ENCODE measurements around the gene GPS1. TPM values are rescaled to one million over a fixed set of nuclear protein-coding genes. Genes with fewer than 3 reads are reported as not detected.
A peak's percentile ranks its signal among the peaks of the same experiment; 100 is the strongest.

GPS1 gene
- total and polyA plus RNA-seq, 4 experiments from 2014 or later: 85.1 to 148 (median 114) TPM

DNA sequence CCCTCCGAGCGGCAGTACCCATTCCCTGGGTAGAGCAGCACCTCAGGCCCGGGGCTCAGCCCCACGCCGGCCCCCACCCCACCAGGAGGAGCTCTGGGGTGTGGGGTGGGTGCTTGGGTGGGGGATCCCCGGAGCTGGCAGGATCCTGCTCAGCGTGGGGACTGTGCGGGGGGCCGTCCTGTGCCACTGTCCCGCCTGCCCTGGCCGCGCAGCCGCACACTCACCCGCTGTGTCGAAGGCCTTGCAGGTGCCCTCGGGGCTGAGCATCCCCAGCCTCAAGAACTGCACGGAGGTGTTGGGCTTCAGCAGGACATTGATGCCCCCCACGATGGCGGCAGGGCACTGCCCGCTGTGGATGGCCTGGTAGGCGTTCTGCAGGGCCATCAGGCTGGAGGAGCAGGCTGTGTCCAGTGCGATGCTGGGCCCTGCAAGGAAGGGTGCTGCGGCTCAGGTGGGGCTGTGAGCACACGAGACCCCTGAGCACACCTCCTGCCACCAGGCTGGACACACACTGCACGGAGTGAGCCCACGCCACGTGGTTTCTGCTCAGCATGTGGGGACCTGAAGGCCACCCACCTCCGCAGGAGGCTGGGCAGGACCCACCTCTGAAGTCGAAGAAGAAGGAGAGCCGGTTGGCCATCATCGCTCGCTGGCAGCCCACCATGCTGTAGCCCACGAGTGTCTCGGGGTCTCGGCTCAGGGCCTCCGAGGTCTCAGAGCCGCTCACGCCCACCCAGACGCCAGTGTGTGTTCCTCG, 41.5 kb downstream of the GPS1 start:
- H3K27ac ChIP-seq (ENCODE audit: low read depth, low read length): no peak overlapping the region
- peaks cover 0 to 11% (median under 1%) of the 10 kb centered on the region in 4 donors for H3K4me1 Mint-ChIP-seq
- intact Hi-C loops (cut with micrococcal nuclease): no loop called here
- H3K27me3 Mint-ChIP-seq: no peaks in the 10 kb centered on the region
- no peaks in the 10 kb centered on the region for H3K9me3 ChIP-seq (ENCODE audit: control insufficient read depth in 1 of 2, low read length in 2 of 2)
- H3K4me3 Mint-ChIP-seq: no peak overlapping the region
- no peaks in the 10 kb centered on the region for H3K27me3 ChIP-seq (ENCODE audit: insufficient read depth, low read length)
- no peaks in the 10 kb centered on the region for H3K9me3 Mint-ChIP-seq
- H3K4me3 ChIP-seq (ENCODE audit: low read length in 2 of 2): no peak overlapping the region
- ChIA-PET CTCF (ENCODE audit: partially characterized antibody) (no interaction called here), POLR2A (ENCODE audit: partially characterized antibody) (no interaction called here)
- no peak for DNase-seq
- peaks cover 3 to 15% of the 10 kb centered on the region in 2 donors for H3K36me3 Mint-ChIP-seq
- H3K27ac Mint-ChIP-seq: no peak overlapping the region
- H3K36me3 ChIP-seq (ENCODE audit: insufficient read depth, low read length): peaks cover 36% of the 10 kb centered on the region
- peaks cover 11% of the 10 kb centered on the region for H3K4me1 ChIP-seq (ENCODE audit: insufficient read depth, low read length)

GRCh38 chr17:82094931-82095776, 43.5 kb downstream of the GPS1 start:
- H3K4me1 Mint-ChIP-seq: peaks cover 0 to 20% (median 2%) of the 10 kb centered on the region in 4 donors
- POLR2A ChIA-PET (ENCODE audit: partially characterized antibody): interaction anchor here (1.5 kb wide), 1 partner anchor 11 kb away, joined by 5 read pairs; no protein-coding TSS in a partner anchor
- H3K4me1 ChIP-seq (ENCODE audit: insufficient read depth, low read length): peaks cover 20% of the 10 kb centered on the region
- H3K9me3 ChIP-seq (ENCODE audit: control insufficient read depth in 1 of 2, low read length in 2 of 2): no peaks in the 10 kb centered on the region
- no peak overlapping the region for H3K4me3 ChIP-seq (ENCODE audit: low read length in 2 of 2)
- CTCF ChIA-PET (ENCODE audit: partially characterized antibody): interaction anchor here (1.0 kb wide), 1 partner anchor 65 kb away, joined by 3 read pairs; no protein-coding TSS in a partner anchor
- H3K27ac Mint-ChIP-seq: no peak overlapping the region
- peaks cover 23% of the 10 kb centered on the region for H3K36me3 ChIP-seq (ENCODE audit: insufficient read depth, low read length)
- H3K9me3 Mint-ChIP-seq: no peaks in the 10 kb centered on the region
- H3K36me3 Mint-ChIP-seq: peaks cover 3 to 7% of the 10 kb centered on the region in 2 donors
- H3K27ac ChIP-seq (ENCODE audit: low read depth, low read length): no peak overlapping the region
- peak in 1 of 5 donors; percentile 30 for DNase-seq
- H3K27me3 Mint-ChIP-seq: no peaks in the 10 kb centered on the region
- no peaks in the 10 kb centered on the region for H3K27me3 ChIP-seq (ENCODE audit: insufficient read depth, low read length)
- intact Hi-C loops (cut with micrococcal nuclease): loop anchor here (5.0 kb wide), 3 partner anchors 43 to 413 kb away; partner anchors contain the start of genes ARL16, CENPX, GPS1 and HGS
- H3K4me3 Mint-ChIP-seq: peak overlapping the region in 2 of 8 donors; percentile 42 to 59

GRCh38 chr17:82095777-82096708, 44.3 kb downstream of the GPS1 start:
- H3K27me3 Mint-ChIP-seq: no peaks in the 10 kb centered on the region
- H3K9me3 Mint-ChIP-seq: no peaks in the 10 kb centered on the region
- Histone ChIP-seq H3K4me1 (ENCODE audit: insufficient read depth, low read length) (peaks cover 20% of the 10 kb centered on the region), H3K27ac (ENCODE audit: low read depth, low read length) (no peak overlapping the region), H3K9me3 (ENCODE audit: control insufficient read depth in 1 of 2, low read length in 2 of 2) (no peaks in the 10 kb centered on the region), H3K4me3 (ENCODE audit: low read length in 2 of 2) (no peak overlapping the region), H3K36me3 (ENCODE audit: insufficient read depth, low read length) (peaks cover 14% of the 10 kb centered on the region), H3K27me3 (ENCODE audit: insufficient read depth, low read length) (no peaks in the 10 kb centered on the region)
- no peak overlapping the region for H3K27ac Mint-ChIP-seq
- H3K4me3 Mint-ChIP-seq: peak overlapping the region in 6 of 8 donors; percentile 21 to 59 (median 57)
- intact Hi-C loops (cut with micrococcal nuclease): loop anchor here (5.0 kb wide), 3 partner anchors 44 to 414 kb away; partner anchors contain the start of genes ARL16, CENPX, GPS1 and HGS
- peaks cover 3 to 7% of the 10 kb centered on the region in 2 donors for H3K36me3 Mint-ChIP-seq
- DNase-seq: peak in 1 of 5 donors; percentile 32
- POLR2A ChIA-PET (ENCODE audit: partially characterized antibody): interaction anchor here (1.5 kb wide), 2 partner anchors 10 to 31 kb away, joined by 5 to 6 read pairs; no protein-coding TSS in a partner anchor
- peaks cover 0 to 20% (median 2%) of the 10 kb centered on the region in 4 donors for H3K4me1 Mint-ChIP-seq
- CTCF ChIA-PET (ENCODE audit: partially characterized antibody): interaction anchor here (1.0 kb wide), 1 partner anchor 66 kb away, joined by 3 read pairs; no protein-coding TSS in a partner anchor

GRCh38 chr17:82096709-82097183, 45.0 kb downstream of the GPS1 start:
- H3K27ac Mint-ChIP-seq: peak overlapping the region in 3 of 7 donors; percentile 22 to 55 (median 29)
- H3K9me3 Mint-ChIP-seq: no peaks in the 10 kb centered on the region
- no peaks in the 10 kb centered on the region for H3K27me3 ChIP-seq (ENCODE audit: insufficient read depth, low read length)
- POLR2A ChIA-PET (ENCODE audit: partially characterized antibody): interaction anchor here (0.6 to 2.2 kb wide), 4 partner anchors 11 to 119 kb away, joined by 4 to 31 read pairs (median 8); no protein-coding TSS in a partner anchor
- H3K4me3 ChIP-seq (ENCODE audit: low read length in 2 of 2): peak overlapping the region; percentile 23 to 50
- peaks cover 0 to 20% (median 2%) of the 10 kb centered on the region in 4 donors for H3K4me1 Mint-ChIP-seq
- H3K36me3 Mint-ChIP-seq: peaks cover 3 to 4% of the 10 kb centered on the region in 2 donors
- peaks cover 11% of the 10 kb centered on the region for H3K36me3 ChIP-seq (ENCODE audit: insufficient read depth, low read length)
- no peaks in the 10 kb centered on the region for H3K27me3 Mint-ChIP-seq
- H3K4me3 Mint-ChIP-seq: peak overlapping the region in 7 of 8 donors; percentile 34 to 75 (median 63)
- peak in 1 of 5 donors; percentile 28 for DNase-seq
- intact Hi-C loops (cut with micrococcal nuclease): loop anchor here (5.0 kb wide), 3 partner anchors 44 to 414 kb away; partner anchors contain the start of genes ARL16, CENPX, GPS1 and HGS
- no peaks in the 10 kb centered on the region for H3K9me3 ChIP-seq (ENCODE audit: control insufficient read depth in 1 of 2, low read length in 2 of 2)
- peak overlapping the region; percentile 78 for H3K27ac ChIP-seq (ENCODE audit: low read depth, low read length)
- H3K4me1 ChIP-seq (ENCODE audit: insufficient read depth, low read length): peaks cover 20% of the 10 kb centered on the region
- CTCF ChIA-PET (ENCODE audit: partially characterized antibody): interaction anchor here (0.6 kb wide), 1 partner anchor 10 kb away, joined by 4 read pairs; no protein-coding TSS in a partner anchor

GRCh38 chr17:82097184-82097918, 45.7 kb downstream of the GPS1 start:
- Mint-ChIP-seq H3K4me3 (peak overlapping the region in 7 of 8 donors; percentile 34 to 75 (median 63)), H3K9me3 (no peaks in the 10 kb centered on the region), H3K36me3 (peaks cover 3% of the 10 kb centered on the region in 2 donors), H3K4me1 (peaks cover 0 to 20% (median 2%) of the 10 kb centered on the region in 4 donors), H3K27me3 (no peaks in the 10 kb centered on the region), H3K27ac (peak overlapping the region in 3 of 7 donors; percentile 22 to 55 (median 29))
- Histone ChIP-seq H3K9me3 (ENCODE audit: control insufficient read depth in 1 of 2, low read length in 2 of 2) (no peaks in the 10 kb centered on the region), H3K27me3 (ENCODE audit: insufficient read depth, low read length) (no peaks in the 10 kb centered on the region), H3K27ac (ENCODE audit: low read depth, low read length) (peak overlapping the region; percentile 78), H3K4me3 (ENCODE audit: low read length in 2 of 2) (peak overlapping the region; percentile 23 to 50), H3K36me3 (ENCODE audit: insufficient read depth, low read length) (peaks cover 6% of the 10 kb centered on the region), H3K4me1 (ENCODE audit: insufficient read depth, low read length) (peaks cover 20% of the 10 kb centered on the region)
- peak in 1 of 5 donors; percentile 24 for DNase-seq
- intact Hi-C loops (cut with micrococcal nuclease): loop anchor here (5.0 kb wide), 3 partner anchors 45 to 415 kb away; partner anchors contain the start of genes ARL16, CENPX, GPS1 and HGS
- POLR2A ChIA-PET (ENCODE audit: partially characterized antibody): interaction anchor here (0.6 to 3.6 kb wide), 13 partner anchors 10 to 119 kb away, joined by 3 to 50 read pairs (median 8); partner anchors contain the start of genes DCXR, DUS1L and RAC3
- CTCF ChIA-PET (ENCODE audit: partially characterized antibody): interaction anchor here (0.6 to 1.8 kb wide), 2 partner anchors 9 to 30 kb away, joined by 4 to 7 read pairs; no protein-coding TSS in a partner anchor

Data from CD4-positive, alpha-beta memory T cell (primary cell).